DND-41 (cell line): ENCODE results near the gene GGA2.

Experiments
- ATAC-seq: fragments of 200-7000 bp; cut with Tn5 transposase; 3 replicates; pipeline ENCODE4 v1.9.1; 2021; ENCODE audit warnings: low read depth; ENCODE audit not compliant: insufficient read depth
- DNase-seq: peaks from one replicate; pipeline ENCODE4 v3.0.0-alpha.2; 2020
- H2AFZ ChIP-seq: 2 replicates; pipeline ENCODE4 v1.6.0; 2012; ENCODE audit warnings: low read depth, low read length
- H3K27ac ChIP-seq: 2 replicates; pipeline ENCODE4 v1.5.1; 2012; ENCODE audit warnings: low read length, inconsistent platforms
- H3K27me3 ChIP-seq: fragments of 200-600 bp; sonication (generic); 2 replicates; pipeline ENCODE4 v1.6.0; 2012; ENCODE audit warnings: low read length, mild to moderate bottlenecking, inconsistent platforms; ENCODE audit not compliant: insufficient read depth, poor library complexity
- H3K36me3 ChIP-seq: 2 replicates; pipeline ENCODE4 v1.5.1; 2012; ENCODE audit warnings: low read length, inconsistent platforms; ENCODE audit not compliant: insufficient read depth
- H3K4me1 ChIP-seq: 2 replicates; pipeline ENCODE4 v1.5.1; 2012; ENCODE audit warnings: mild to moderate bottlenecking, low read length; ENCODE audit not compliant: insufficient read depth
- H3K4me2 ChIP-seq: 2 replicates; pipeline ENCODE4 v1.6.0; 2012; ENCODE audit warnings: mild to moderate bottlenecking, moderate library complexity, low read length, inconsistent platforms; ENCODE audit not compliant: insufficient read depth
- H3K4me3 ChIP-seq, 2 experiments: fragments of 200-600 bp in 1 of 2; shearing (Covaris generic) in 1 of 2; 2 replicates each; pipeline ENCODE4 v1.5.1; 2012 to 2016; ENCODE audit warnings: inconsistent platforms in 2 of 2, low read length in 2 of 2, mild to moderate bottlenecking in 2 of 2, low read depth in 1 of 2, moderate library complexity in 1 of 2
- H3K79me2 ChIP-seq: 2 replicates; pipeline ENCODE4 v1.6.0; 2012; ENCODE audit warnings: low read length, inconsistent platforms; ENCODE audit not compliant: insufficient read depth
- H3K9ac ChIP-seq: 2 replicates; pipeline ENCODE4 v1.6.0; 2012; ENCODE audit warnings: low read depth, mild to moderate bottlenecking, inconsistent platforms, low read length, moderate library complexity
- H3K9me3 ChIP-seq: 2 replicates; pipeline ENCODE4 v1.5.1; 2012; ENCODE audit warnings: low read length, moderate library complexity, mild to moderate bottlenecking, inconsistent platforms; ENCODE audit not compliant: insufficient read depth, severe bottlenecking
- H4K20me1 ChIP-seq: 2 replicates; pipeline ENCODE4 v1.6.0; 2012; ENCODE audit warnings: low read length; ENCODE audit not compliant: insufficient read depth
- EZH2 ChIP-seq: IDR thresholded peaks from 3 replicates; pipeline ENCODE4 v1.6.1; 2012; ENCODE audit warnings: borderline replicate concordance, low read depth, mild to moderate bottlenecking, moderate library complexity, low read length, inconsistent platforms; ENCODE audit not compliant: severe bottlenecking
- TF ChIP-seq, protein P1 (sequence below): IDR thresholded peaks from 2 replicates; pipeline ENCODE4 v1.5.1; 2012; ENCODE audit warnings: borderline replicate concordance, low read length, moderate library complexity, mild to moderate bottlenecking; ENCODE audit not compliant: poor library complexity, severe bottlenecking; ENCODE audit errors: extremely low read depth

The GGA2 gene

DNA sequence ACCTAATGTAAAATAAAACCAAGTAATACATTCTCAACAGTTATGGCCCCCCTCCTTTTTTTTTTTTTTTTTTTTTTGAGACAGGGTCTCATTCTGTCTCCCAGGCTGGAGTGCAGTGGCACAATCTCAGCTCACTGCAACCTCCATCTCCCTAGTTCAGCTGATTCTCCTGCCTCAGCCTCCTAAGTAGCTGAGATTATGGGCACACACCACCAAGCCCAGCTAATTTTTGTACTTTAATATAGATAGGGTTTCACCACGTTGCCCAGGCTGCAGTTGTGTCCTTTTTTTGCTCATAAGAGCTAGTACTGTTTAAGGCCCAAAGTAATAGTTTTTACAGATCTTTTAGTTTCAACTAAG lies 28.6 kb upstream of the GGA2 start:
- Histone ChIP-seq H3K27me3 (no peaks in the 10 kb centered on the region), H3K9me3 (no peaks in the 10 kb centered on the region), H4K20me1 (no peaks in the 10 kb centered on the region), H3K4me2 (no peak overlapping the region), H2AFZ (no peak overlapping the region), H3K79me2 (no peaks in the 10 kb centered on the region), H3K4me1 (no peaks in the 10 kb centered on the region), H3K4me3 (no peak overlapping the region), H3K27ac (no peak overlapping the region; the same call in 1 of the 2 replicates), H3K36me3 (peaks cover 62% of the 10 kb centered on the region), H3K9ac (no peak overlapping the region)
- DNase-seq (no peak), ATAC-seq (no peak)
- TF ChIP-seq EZH2 = no peak
- TF ChIP-seq, protein P1, sequence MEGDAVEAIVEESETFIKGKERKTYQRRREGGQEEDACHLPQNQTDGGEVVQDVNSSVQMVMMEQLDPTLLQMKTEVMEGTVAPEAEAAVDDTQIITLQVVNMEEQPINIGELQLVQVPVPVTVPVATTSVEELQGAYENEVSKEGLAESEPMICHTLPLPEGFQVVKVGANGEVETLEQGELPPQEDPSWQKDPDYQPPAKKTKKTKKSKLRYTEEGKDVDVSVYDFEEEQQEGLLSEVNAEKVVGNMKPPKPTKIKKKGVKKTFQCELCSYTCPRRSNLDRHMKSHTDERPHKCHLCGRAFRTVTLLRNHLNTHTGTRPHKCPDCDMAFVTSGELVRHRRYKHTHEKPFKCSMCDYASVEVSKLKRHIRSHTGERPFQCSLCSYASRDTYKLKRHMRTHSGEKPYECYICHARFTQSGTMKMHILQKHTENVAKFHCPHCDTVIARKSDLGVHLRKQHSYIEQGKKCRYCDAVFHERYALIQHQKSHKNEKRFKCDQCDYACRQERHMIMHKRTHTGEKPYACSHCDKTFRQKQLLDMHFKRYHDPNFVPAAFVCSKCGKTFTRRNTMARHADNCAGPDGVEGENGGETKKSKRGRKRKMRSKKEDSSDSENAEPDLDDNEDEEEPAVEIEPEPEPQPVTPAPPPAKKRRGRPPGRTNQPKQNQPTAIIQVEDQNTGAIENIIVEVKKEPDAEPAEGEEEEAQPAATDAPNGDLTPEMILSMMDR = no peak

DNA sequence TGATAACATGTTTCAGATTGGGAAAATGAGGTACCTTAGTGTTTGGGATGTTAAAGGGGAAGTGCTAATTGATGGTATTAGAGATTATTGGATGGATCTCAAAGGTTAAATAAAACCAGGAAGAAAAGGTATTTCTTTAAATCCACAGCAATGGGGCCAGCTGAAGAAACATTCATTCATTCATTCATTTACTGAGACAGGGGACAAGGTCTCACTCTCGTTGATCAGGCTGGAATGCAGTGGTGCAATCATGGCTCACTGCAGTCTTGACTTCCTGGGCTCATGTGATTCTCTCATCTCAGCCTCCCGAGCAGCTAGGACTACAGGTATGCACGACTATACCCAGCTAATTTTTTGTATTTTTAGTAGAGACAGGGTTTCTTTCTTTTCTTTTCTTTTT lies 27.1 kb upstream of the GGA2 start:
- Histone ChIP-seq H4K20me1 (no peaks in the 10 kb centered on the region), H3K4me1 (no peaks in the 10 kb centered on the region), H3K9me3 (no peaks in the 10 kb centered on the region), H3K27ac (no peak overlapping the region), H3K79me2 (no peaks in the 10 kb centered on the region), H2AFZ (no peak overlapping the region), H3K27me3 (no peaks in the 10 kb centered on the region), H3K9ac (no peak overlapping the region), H3K4me2 (no peak overlapping the region), H3K36me3 (peaks cover 64% of the 10 kb centered on the region), H3K4me3 (no peak overlapping the region)
- DNase-seq (no peak), ATAC-seq (no peak)
- TF ChIP-seq EZH2 = no peak
- TF ChIP-seq, protein P1 = no peak

DNA sequence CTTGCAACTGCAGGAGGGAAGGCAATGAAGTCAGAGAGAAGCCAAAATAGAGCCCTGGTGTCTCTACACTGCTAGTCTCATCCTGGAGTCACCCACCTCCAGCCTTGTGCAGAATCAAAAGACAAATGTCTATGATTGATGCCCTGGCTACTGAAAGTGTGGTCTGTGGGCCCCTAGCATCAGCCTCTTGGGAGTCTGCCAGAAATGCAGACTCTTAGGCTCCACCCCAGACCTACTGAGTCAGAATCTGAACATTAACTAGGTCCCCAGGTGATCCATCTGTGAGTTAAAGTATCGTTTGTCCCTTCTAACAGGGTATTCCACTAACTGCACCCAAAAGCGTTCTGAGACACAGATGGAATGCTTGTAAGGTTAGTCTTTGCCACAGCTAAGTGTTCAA lies 25.6 kb upstream of the GGA2 start:
- Histone ChIP-seq H3K4me2 (no peak overlapping the region), H3K27ac (no peak overlapping the region), H3K9me3 (no peaks in the 10 kb centered on the region), H3K9ac (no peak overlapping the region), H3K36me3 (peaks cover 66% of the 10 kb centered on the region), H3K27me3 (no peaks in the 10 kb centered on the region), H3K4me3 (no peak overlapping the region), H2AFZ (no peak overlapping the region), H3K4me1 (no peaks in the 10 kb centered on the region), H4K20me1 (no peaks in the 10 kb centered on the region), H3K79me2 (no peaks in the 10 kb centered on the region)
- ATAC-seq (no peak), DNase-seq (no peak)
- TF ChIP-seq, protein P1 = no peak
- TF ChIP-seq EZH2 = no peak
